Measurements from ENCODE around the gene PRG3. TPM values are rescaled to one million over a fixed set of nuclear protein-coding genes. Genes with fewer than 3 reads are reported as not detected.

Gene PRG3
- not detected for polyA plus RNA-seq (2013)

GRCh38 chr11:57380975-57381374 lies at the start of gene PRG3:
Gene PRG3 (minus strand): TSS chr11:57381150. CDS start chr11:57380708, 442 bp downstream.
- WGBS (ENCODE audit: insufficient coverage), result 95% methylated on average over 2 of the region's 2 CpGs
- ChIA-PET CTCF (interaction anchor here (0.9 to 1.4 kb wide), 5 partner anchors 8 to 22 kb away, joined by 3 to 5 read pairs (median 3); no protein-coding TSS in a partner anchor), POLR2A (no interaction called here)

GRCh38 chr11:57429946-57430345 lies 49.0 kb upstream of the PRG3 start:
- no peak overlapping the region for H3K27ac ChIP-seq (ENCODE audit: insufficient read depth in 1 of 2, low read depth in 1 of 2, low read length in 2 of 2, poor library complexity in 1 of 2, severe bottlenecking in 2 of 2)
- no peak overlapping the region for H3K4me3 ChIP-seq (ENCODE audit: control insufficient read depth in 1 of 7, extremely low read depth in 1 of 7, insufficient read depth in 4 of 7, low read depth in 2 of 7, low read length in 6 of 7)
- no peaks in the 10 kb centered on the region for H3K9me3 ChIP-seq (ENCODE audit: control extremely low read depth in 1 of 5, control insufficient read depth in 4 of 5, insufficient read depth in 2 of 5, low read depth in 1 of 5, low read length in 4 of 5)
- ChIA-PET POLR2A (interaction anchor here (0.6 kb wide), 1 partner anchor 11 kb away, joined by 3 read pairs; no protein-coding TSS in a partner anchor), CTCF (interaction anchor here (0.7 to 5.8 kb wide), 13 partner anchors 10 to 214 kb away, joined by 3 to 48 read pairs (median 4); partner anchors contain the start of gene RTN4RL2)
- 60% methylated on average over 1 of the region's 4 CpGs for WGBS (ENCODE audit: insufficient coverage)
- no peak for DNase-seq
- H3K4me1 ChIP-seq (ENCODE audit: control extremely low read depth in 1 of 4, control insufficient read depth in 4 of 4, insufficient read depth in 4 of 4, low read length in 3 of 4), result peaks cover 14 to 70% (median 45%) of the 10 kb centered on the region in 4 experiments
- H3K27me3 ChIP-seq (replicated peaks in 2 of 5; ENCODE audit: control insufficient read depth in 4 of 5, insufficient read depth in 5 of 5, low read length in 4 of 5), result no peaks in the 10 kb centered on the region
- H3K36me3 ChIP-seq (ENCODE audit: control insufficient read depth in 4 of 4, insufficient read depth in 4 of 4, low read length in 3 of 4), result peaks cover 0 to 9% (median 0%) of the 10 kb centered on the region in 4 experiments

More at GRCh38 chr11:57380975-57381374, at the start of gene PRG3:
- Histone ChIP-seq H3K4me3 (ENCODE audit: control insufficient read depth in 1 of 7, extremely low read depth in 1 of 7, insufficient read depth in 4 of 7, low read depth in 2 of 7, low read length in 6 of 7) (no peak within 1 kb of the TSS), H3K36me3 (ENCODE audit: control insufficient read depth in 4 of 4, insufficient read depth in 4 of 4, low read length in 3 of 4) (no peaks in the 10 kb centered on the region), H3K9me3 (ENCODE audit: control extremely low read depth in 1 of 5, control insufficient read depth in 4 of 5, insufficient read depth in 2 of 5, low read depth in 1 of 5, low read length in 4 of 5) (no peaks in the 10 kb centered on the region), H3K4me1 (ENCODE audit: control extremely low read depth in 1 of 4, control insufficient read depth in 4 of 4, insufficient read depth in 4 of 4, low read length in 3 of 4) (peaks cover 0 to 9% (median 5%) of the 10 kb centered on the region in 4 experiments), H3K27me3 (replicated peaks in 2 of 5; ENCODE audit: control insufficient read depth in 4 of 5, insufficient read depth in 5 of 5, low read length in 4 of 5) (peaks cover 0 to 4% (median 0%) of the 10 kb centered on the region in 5 experiments), H3K27ac (ENCODE audit: insufficient read depth in 1 of 2, low read depth in 1 of 2, low read length in 2 of 2, poor library complexity in 1 of 2, severe bottlenecking in 2 of 2) (no peak within 1 kb of the TSS)
- DNase-seq, result no peak

- peaks cover 0 to 18% (median 0%) of the 10 kb centered on the region in 4 experiments for H3K36me3 ChIP-seq (ENCODE audit: control insufficient read depth in 4 of 4, insufficient read depth in 4 of 4, low read length in 3 of 4)
- H3K9me3 ChIP-seq (ENCODE audit: control extremely low read depth in 1 of 5, control insufficient read depth in 4 of 5, insufficient read depth in 2 of 5, low read depth in 1 of 5, low read length in 4 of 5), result no peaks in the 10 kb centered on the region
- no peak overlapping the region for H3K4me3 ChIP-seq (ENCODE audit: control insufficient read depth in 1 of 7, extremely low read depth in 1 of 7, insufficient read depth in 4 of 7, low read depth in 2 of 7, low read length in 6 of 7)
- H3K27ac ChIP-seq (ENCODE audit: insufficient read depth in 1 of 2, low read depth in 1 of 2, low read length in 2 of 2, poor library complexity in 1 of 2, severe bottlenecking in 2 of 2), result no peak overlapping the region
- DNase-seq, result no peak
- no peaks in the 10 kb centered on the region for H3K27me3 ChIP-seq (replicated peaks in 2 of 5; ENCODE audit: control insufficient read depth in 4 of 5, insufficient read depth in 5 of 5, low read length in 4 of 5)
- ChIA-PET POLR2A (no interaction called here), CTCF (interaction anchor here (1.9 to 5.5 kb wide), 4 partner anchors 28 to 81 kb away, joined by 5 to 41 read pairs (median 6); no protein-coding TSS in a partner anchor)
- H3K4me1 ChIP-seq (ENCODE audit: control extremely low read depth in 1 of 4, control insufficient read depth in 4 of 4, insufficient read depth in 4 of 4, low read length in 3 of 4), result peaks cover 18 to 70% (median 57%) of the 10 kb centered on the region in 4 experiments
- WGBS (ENCODE audit: insufficient coverage), result 100% methylated on average over 4 of the region's 5 CpGs
These were observed 47.7 kb upstream of the PRG3 start for GRCh38 chr11:57428643-57429042.

GRCh38 chr11:57427727-57428082 lies 46.8 kb upstream of the PRG3 start:
- Histone ChIP-seq H3K4me1 (ENCODE audit: control extremely low read depth in 1 of 4, control insufficient read depth in 4 of 4, insufficient read depth in 4 of 4, low read length in 3 of 4) (peaks cover 13 to 67% (median 52%) of the 10 kb centered on the region in 4 experiments), H3K9me3 (ENCODE audit: control extremely low read depth in 1 of 5, control insufficient read depth in 4 of 5, insufficient read depth in 2 of 5, low read depth in 1 of 5, low read length in 4 of 5) (no peaks in the 10 kb centered on the region), H3K36me3 (ENCODE audit: control insufficient read depth in 4 of 4, insufficient read depth in 4 of 4, low read length in 3 of 4) (peaks cover 0 to 26% (median 5%) of the 10 kb centered on the region in 4 experiments), H3K4me3 (ENCODE audit: control insufficient read depth in 1 of 7, extremely low read depth in 1 of 7, insufficient read depth in 4 of 7, low read depth in 2 of 7, low read length in 6 of 7) (no peak overlapping the region), H3K27me3 (replicated peaks in 2 of 5; ENCODE audit: control insufficient read depth in 4 of 5, insufficient read depth in 5 of 5, low read length in 4 of 5) (no peaks in the 10 kb centered on the region), H3K27ac (ENCODE audit: insufficient read depth in 1 of 2, low read depth in 1 of 2, low read length in 2 of 2, poor library complexity in 1 of 2, severe bottlenecking in 2 of 2) (no peak overlapping the region)
- ChIA-PET CTCF (interaction anchor here (0.9 to 5.5 kb wide), 6 partner anchors 9 to 214 kb away, joined by 3 to 41 read pairs (median 3); no protein-coding TSS in a partner anchor), POLR2A (no interaction called here)
- no peak for DNase-seq
- 86% methylated on average over 5 of the region's 8 CpGs for WGBS (ENCODE audit: insufficient coverage)

GRCh38 chr11:57426929-57427726 lies 46.2 kb upstream of the PRG3 start, which contains the start of gene SLC43A3:
Gene SLC43A3 (minus strand): TSS chr11:57427121. CDS start chr11:57426172, 949 bp downstream.
- 4% methylated on average over 28 of the region's 39 CpGs for WGBS (ENCODE audit: insufficient coverage)
- ChIA-PET CTCF (interaction anchor here (0.9 to 5.5 kb wide), 9 partner anchors 9 to 215 kb away, joined by 3 to 41 read pairs (median 3); partner anchors contain the start of gene RTN4RL2), POLR2A (no interaction called here)
- Histone ChIP-seq H3K27ac (ENCODE audit: insufficient read depth in 1 of 2, low read depth in 1 of 2, low read length in 2 of 2, poor library complexity in 1 of 2, severe bottlenecking in 2 of 2) (peak within 1 kb of the TSS; percentile 69 to 82), H3K27me3 (replicated peaks in 2 of 5; ENCODE audit: control insufficient read depth in 4 of 5, insufficient read depth in 5 of 5, low read length in 4 of 5) (no peaks in the 10 kb centered on the region), H3K4me1 (ENCODE audit: control extremely low read depth in 1 of 4, control insufficient read depth in 4 of 4, insufficient read depth in 4 of 4, low read length in 3 of 4) (peaks cover 13 to 62% (median 46%) of the 10 kb centered on the region in 4 experiments), H3K4me3 (ENCODE audit: control insufficient read depth in 1 of 7, extremely low read depth in 1 of 7, insufficient read depth in 4 of 7, low read depth in 2 of 7, low read length in 6 of 7) (peak within 1 kb of the TSS in 6 of 7 experiments; percentile 54 to 81 (median 71)), H3K36me3 (ENCODE audit: control insufficient read depth in 4 of 4, insufficient read depth in 4 of 4, low read length in 3 of 4) (peaks cover 0 to 32% (median 6%) of the 10 kb centered on the region in 4 experiments), H3K9me3 (ENCODE audit: control extremely low read depth in 1 of 5, control insufficient read depth in 4 of 5, insufficient read depth in 2 of 5, low read depth in 1 of 5, low read length in 4 of 5) (no peaks in the 10 kb centered on the region)
- DNase-seq, result peak; percentile 72 to 90 (median 84)

- Histone ChIP-seq H3K27me3 (replicated peaks in 2 of 5; ENCODE audit: control insufficient read depth in 4 of 5, insufficient read depth in 5 of 5, low read length in 4 of 5) (no peaks in the 10 kb centered on the region), H3K4me3 (ENCODE audit: control insufficient read depth in 1 of 7, extremely low read depth in 1 of 7, insufficient read depth in 4 of 7, low read depth in 2 of 7, low read length in 6 of 7) (peak overlapping the region in 6 of 7 experiments; percentile 54 to 81 (median 71)), H3K9me3 (ENCODE audit: control extremely low read depth in 1 of 5, control insufficient read depth in 4 of 5, insufficient read depth in 2 of 5, low read depth in 1 of 5, low read length in 4 of 5) (no peaks in the 10 kb centered on the region), H3K4me1 (ENCODE audit: control extremely low read depth in 1 of 4, control insufficient read depth in 4 of 4, insufficient read depth in 4 of 4, low read length in 3 of 4) (peaks cover 13 to 57% (median 43%) of the 10 kb centered on the region in 4 experiments), H3K36me3 (ENCODE audit: control insufficient read depth in 4 of 4, insufficient read depth in 4 of 4, low read length in 3 of 4) (peaks cover 0 to 37% (median 6%) of the 10 kb centered on the region in 4 experiments), H3K27ac (ENCODE audit: insufficient read depth in 1 of 2, low read depth in 1 of 2, low read length in 2 of 2, poor library complexity in 1 of 2, severe bottlenecking in 2 of 2) (peak overlapping the region; percentile 69 to 82)
- ChIA-PET CTCF (interaction anchor here (0.7 to 5.5 kb wide), 8 partner anchors 10 to 115 kb away, joined by 3 to 41 read pairs (median 6); partner anchors contain the start of gene RTN4RL2), POLR2A (interaction anchor here (0.6 to 1.8 kb wide), 2 partner anchors 212 to 1151 kb away, joined by 3 to 4 read pairs; no protein-coding TSS in a partner anchor)
- WGBS (ENCODE audit: insufficient coverage), result 13% methylated on average over 15 of the region's 16 CpGs
- DNase-seq, result peak in 2 of 3 donors; percentile 27 to 50
These were observed 45.5 kb upstream of the PRG3 start for GRCh38 chr11:57426439-57426928.

Data from common myeloid progenitor, CD34-positive (primary cell).